Measurements from ENCODE around the gene SPDYE4. TPM values are rescaled to one million over a fixed set of nuclear protein-coding genes. Genes with fewer than 3 reads are reported as not detected.
A peak's percentile ranks its signal among the peaks of the same experiment; 100 is the strongest.

Gene SPDYE4
- total RNA-seq, 3 donors from 2014 or later: not detected

DNA sequence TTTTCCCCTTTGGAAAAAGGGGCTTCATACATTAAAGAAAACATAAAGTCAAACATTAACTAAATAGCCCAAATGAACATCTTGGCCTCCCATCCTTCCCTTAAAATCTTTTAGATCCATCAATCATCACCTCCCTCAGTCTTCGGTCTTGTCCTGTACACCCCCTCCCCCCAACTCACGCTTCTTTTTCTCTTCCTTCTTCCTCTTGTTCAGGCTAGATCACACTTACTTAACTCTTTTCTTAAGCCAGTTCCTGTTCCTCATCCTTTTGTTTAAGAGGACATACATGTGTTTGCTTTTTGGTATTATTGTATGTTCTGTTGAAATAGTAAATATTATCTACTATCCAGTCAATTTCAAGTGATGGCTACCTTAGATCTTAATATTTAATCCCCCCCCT is 35.3 kb upstream of the SPDYE4 start:
- H3K4me3 Mint-ChIP-seq: no peak overlapping the region
- H3K27me3 Mint-ChIP-seq (ENCODE audit: low read depth): peaks cover 4% of the 10 kb centered on the region
- H3K36me3 Mint-ChIP-seq (ENCODE audit: insufficient read depth): no peaks in the 10 kb centered on the region
- no peaks in the 10 kb centered on the region for H3K4me1 Mint-ChIP-seq (ENCODE audit: low read depth)
- H3K9me3 Mint-ChIP-seq: peaks cover 3% of the 10 kb centered on the region
- ATAC-seq (no peak), DNase-seq (no peak)

DNA sequence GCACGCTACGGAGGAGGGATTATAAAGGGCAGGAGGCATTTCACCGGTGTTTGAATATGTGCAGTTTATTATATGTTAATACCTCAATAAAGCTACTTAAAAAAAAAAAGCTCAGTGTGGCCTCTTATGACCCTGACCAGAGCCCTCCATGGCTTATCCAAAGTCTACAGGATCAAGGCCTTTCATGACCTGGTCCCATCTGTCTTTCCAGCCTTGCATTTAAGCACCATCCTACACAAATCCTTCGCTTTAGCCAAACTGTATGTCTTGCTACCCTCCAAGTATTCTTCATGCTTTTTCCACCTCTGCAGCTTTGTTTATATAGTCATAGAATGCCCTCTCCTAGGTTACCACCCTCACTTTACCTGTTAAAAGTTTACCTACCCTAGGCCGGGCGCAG is 34.3 kb upstream of the SPDYE4 start:
- H3K36me3 Mint-ChIP-seq (ENCODE audit: insufficient read depth): no peaks in the 10 kb centered on the region
- ATAC-seq (no peak), DNase-seq (no peak)
- no peak overlapping the region for H3K4me3 Mint-ChIP-seq
- H3K27me3 Mint-ChIP-seq (ENCODE audit: low read depth): peaks cover 4% of the 10 kb centered on the region
- no peaks in the 10 kb centered on the region for H3K4me1 Mint-ChIP-seq (ENCODE audit: low read depth)
- H3K9me3 Mint-ChIP-seq: peaks cover 3% of the 10 kb centered on the region

DNA sequence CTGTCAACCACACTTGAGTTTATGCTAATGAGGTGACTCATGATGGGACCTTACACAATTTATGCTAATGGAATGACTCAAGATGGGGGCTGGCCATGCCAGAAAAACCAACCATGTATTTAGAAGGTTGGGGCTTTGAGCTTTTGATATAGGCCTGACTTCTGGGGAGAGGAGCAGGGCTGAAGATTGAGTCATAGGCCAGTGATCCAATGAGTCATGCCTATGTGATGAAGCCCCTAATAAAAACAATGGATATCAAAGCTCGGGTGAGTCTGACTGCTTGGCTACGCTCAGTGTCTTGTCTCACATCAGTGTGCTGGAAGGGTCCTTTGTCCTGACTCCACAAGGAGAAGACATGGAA is 33.5 kb upstream of the SPDYE4 start:
- ATAC-seq (peak; percentile 55 to 66), DNase-seq (no peak)
- H3K9me3 Mint-ChIP-seq: peaks cover 3% of the 10 kb centered on the region
- no peaks in the 10 kb centered on the region for H3K36me3 Mint-ChIP-seq (ENCODE audit: insufficient read depth)
- no peak overlapping the region for H3K4me3 Mint-ChIP-seq
- H3K27me3 Mint-ChIP-seq (ENCODE audit: low read depth): peaks cover 4% of the 10 kb centered on the region
- no peaks in the 10 kb centered on the region for H3K4me1 Mint-ChIP-seq (ENCODE audit: low read depth)

DNA sequence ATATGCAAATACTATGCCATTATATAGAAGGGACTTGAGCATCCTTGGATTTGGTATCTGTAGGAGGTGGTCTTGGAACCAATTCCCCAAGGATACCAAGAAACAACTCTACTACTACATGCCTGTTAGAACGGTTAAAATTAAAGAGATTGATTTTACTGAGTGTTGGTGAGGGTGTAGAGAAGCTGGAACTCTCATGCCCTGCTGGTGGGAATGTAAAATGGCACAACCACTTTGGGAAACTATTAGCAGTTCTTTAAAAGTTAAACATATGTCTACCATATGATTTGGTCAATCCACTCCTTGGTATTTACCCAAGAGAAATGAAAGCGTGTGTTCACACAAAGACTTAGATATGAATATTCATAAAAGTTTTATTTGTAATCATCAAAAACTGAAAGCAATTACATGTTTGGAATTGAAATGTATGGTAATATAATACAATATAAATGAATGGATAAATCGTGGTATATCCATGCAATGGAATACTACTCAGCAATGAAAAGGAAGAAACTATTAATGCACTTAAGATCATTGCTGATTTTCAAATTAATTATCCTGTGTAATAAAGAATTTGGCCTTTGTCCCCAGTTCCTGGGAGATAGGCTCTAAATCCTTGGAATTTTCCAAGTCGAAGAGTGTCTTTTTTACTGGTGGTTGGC is 33.0 kb upstream of the SPDYE4 start:
- DNase-seq (no peak), ATAC-seq (no peak)
- Mint-ChIP-seq H3K27me3 (ENCODE audit: low read depth) (peaks cover 4% of the 10 kb centered on the region), H3K9me3 (peaks cover 3% of the 10 kb centered on the region), H3K4me3 (no peak overlapping the region), H3K36me3 (ENCODE audit: insufficient read depth) (no peaks in the 10 kb centered on the region), H3K4me1 (ENCODE audit: low read depth) (no peaks in the 10 kb centered on the region)

DNA sequence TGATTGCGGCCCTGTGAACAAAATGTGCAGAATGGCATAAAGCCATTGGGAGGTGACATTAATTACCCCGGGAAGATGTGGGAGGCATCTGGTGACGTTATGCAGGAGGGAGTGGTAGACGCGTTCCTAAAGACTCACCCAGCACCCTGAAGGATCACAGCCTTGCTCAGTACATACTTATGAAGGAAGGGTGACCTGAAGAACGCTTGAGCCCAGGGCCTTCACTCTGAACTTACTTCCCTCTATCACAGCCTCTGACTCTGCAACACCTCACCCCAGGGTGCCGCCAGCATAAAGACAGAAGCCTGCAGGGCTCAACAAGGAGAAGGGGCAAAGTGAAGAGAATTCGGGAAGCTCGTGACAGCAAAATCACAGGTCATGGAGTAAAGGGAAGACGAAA is 31.4 kb upstream of the SPDYE4 start:
- H3K9me3 Mint-ChIP-seq: peaks cover 3% of the 10 kb centered on the region
- no peak for ATAC-seq
- no peaks in the 10 kb centered on the region for H3K36me3 Mint-ChIP-seq (ENCODE audit: insufficient read depth)

DNA sequence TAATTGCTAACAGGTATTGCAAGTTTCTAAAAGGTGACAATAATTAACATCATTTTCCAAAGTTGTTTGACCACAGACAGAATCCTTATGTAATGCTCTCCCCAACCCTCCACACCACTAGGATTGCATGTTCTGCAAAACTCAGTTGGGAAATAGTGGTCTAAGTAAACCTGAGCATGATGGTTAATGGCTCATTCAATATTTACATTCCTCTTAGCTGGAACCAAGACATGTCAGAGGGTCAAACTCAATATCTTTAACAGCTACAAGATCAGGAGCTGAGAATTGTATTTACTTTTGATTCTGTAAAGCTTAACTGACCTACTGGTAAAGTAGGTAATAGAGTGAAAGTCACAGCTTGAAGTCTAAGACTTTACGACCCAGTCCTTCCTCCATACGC is 30.7 kb upstream of the SPDYE4 start:
- Mint-ChIP-seq H3K4me1 (ENCODE audit: low read depth) (no peaks in the 10 kb centered on the region), H3K4me3 (no peak overlapping the region), H3K9me3 (peaks cover 3% of the 10 kb centered on the region), H3K36me3 (ENCODE audit: insufficient read depth) (no peaks in the 10 kb centered on the region), H3K27me3 (ENCODE audit: low read depth) (peaks cover 4% of the 10 kb centered on the region)
- ATAC-seq (no peak), DNase-seq (no peak)

More for the DNA sequence above, 31.4 kb upstream of the SPDYE4 start:
- H3K4me1 Mint-ChIP-seq (ENCODE audit: low read depth): no peaks in the 10 kb centered on the region
- no peak for DNase-seq
- H3K27me3 Mint-ChIP-seq (ENCODE audit: low read depth): peaks cover 4% of the 10 kb centered on the region
- H3K4me3 Mint-ChIP-seq: no peak overlapping the region

DNA sequence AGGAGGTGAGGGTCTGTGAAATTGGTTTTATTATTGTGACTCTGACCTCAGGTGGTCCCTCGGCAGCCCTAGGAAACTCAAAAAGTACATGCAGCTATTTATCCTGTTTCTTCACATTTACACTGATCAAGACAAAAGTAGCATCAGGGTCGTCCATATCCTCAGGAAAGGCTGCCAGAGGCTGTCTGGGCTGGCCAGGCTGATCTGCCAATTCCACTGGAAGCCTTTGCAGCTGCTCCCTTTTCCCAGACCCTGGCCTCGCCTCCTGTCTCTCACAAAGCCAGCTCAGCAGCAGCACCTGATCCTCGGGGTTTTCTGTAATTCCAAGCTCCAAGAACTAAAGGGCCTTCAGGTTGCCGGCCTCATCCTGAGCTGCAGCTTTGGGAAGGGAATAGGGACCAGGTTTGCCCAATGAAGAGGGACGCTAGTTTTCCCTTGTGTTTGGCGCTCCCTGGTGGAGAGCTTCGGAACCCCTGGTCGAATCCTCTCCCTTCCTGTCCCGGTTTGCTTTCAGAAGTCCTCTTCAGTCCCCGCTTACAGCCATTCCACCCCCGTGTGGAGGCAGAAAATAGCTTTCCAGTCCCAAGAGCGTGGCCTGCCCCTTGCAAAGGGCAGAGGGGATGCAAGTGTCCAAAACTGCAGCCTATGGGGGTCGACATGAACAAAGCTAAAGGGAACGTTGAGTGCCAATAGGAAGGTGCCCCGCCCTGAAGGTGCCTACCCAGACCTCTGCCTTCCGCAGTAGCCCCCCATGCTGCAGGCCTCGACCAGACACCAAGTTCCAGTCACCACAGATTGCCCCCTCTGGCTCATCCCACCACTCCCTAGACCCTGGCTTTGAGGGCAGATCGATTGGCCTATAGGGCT is 27.4 kb upstream of the SPDYE4 start:
- peaks cover 4% of the 10 kb centered on the region for H3K27me3 Mint-ChIP-seq (ENCODE audit: low read depth)
- H3K4me1 Mint-ChIP-seq (ENCODE audit: low read depth): no peaks in the 10 kb centered on the region
- no peaks in the 10 kb centered on the region for H3K9me3 Mint-ChIP-seq
- no peaks in the 10 kb centered on the region for H3K36me3 Mint-ChIP-seq (ENCODE audit: insufficient read depth)
- DNase-seq (peak; percentile 58), ATAC-seq (peak; percentile 62 to 74)
- no peak overlapping the region for H3K4me3 Mint-ChIP-seq

DNA sequence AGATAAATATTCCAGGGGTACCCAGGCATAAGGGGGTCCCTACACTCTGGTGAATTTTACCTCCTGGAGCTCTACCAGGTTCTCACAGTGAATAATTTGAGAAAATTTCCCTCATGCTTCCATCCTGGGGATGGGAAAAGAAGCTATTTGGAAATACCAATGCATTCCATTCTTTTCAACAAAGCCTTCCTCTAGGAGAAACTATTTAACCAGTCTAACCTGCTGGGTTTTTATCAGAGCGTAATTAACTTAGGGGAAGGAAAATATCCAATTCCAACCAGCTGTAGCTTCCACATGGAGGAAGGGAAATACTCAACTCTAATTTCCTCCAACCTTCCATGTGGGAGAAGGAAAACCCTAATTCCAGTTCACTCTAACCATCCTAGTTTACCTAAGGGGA is 23.8 kb upstream of the SPDYE4 start:
- ATAC-seq: no peak
- no peak for DNase-seq
- H3K36me3 Mint-ChIP-seq (ENCODE audit: insufficient read depth): no peaks in the 10 kb centered on the region
- H3K4me1 Mint-ChIP-seq (ENCODE audit: low read depth): no peaks in the 10 kb centered on the region
- H3K27me3 Mint-ChIP-seq (ENCODE audit: low read depth): no peaks in the 10 kb centered on the region
- H3K4me3 Mint-ChIP-seq: no peak overlapping the region
- H3K9me3 Mint-ChIP-seq: no peaks in the 10 kb centered on the region

DNA sequence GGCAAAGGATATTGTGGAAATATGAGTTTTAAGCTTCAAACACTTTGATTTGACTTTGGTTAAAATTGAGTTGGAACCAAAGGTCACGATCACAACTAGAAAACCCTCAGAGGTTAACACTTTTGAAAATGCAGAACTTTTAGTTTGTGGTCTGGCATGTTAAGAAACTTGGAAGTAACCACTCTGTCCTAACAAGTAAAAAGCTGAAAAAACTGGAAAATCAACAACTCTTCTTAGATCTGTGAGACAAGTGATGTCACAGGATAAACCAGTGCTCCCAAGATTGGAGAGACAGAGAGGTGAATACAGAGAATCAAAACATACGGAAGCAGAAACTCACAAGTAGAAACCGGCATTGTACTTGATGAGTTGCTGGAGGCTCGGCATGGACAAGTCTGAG is 23.4 kb upstream of the SPDYE4 start:
- H3K27me3 Mint-ChIP-seq (ENCODE audit: low read depth): no peaks in the 10 kb centered on the region
- DNase-seq (no peak), ATAC-seq (no peak)
- no peaks in the 10 kb centered on the region for H3K36me3 Mint-ChIP-seq (ENCODE audit: insufficient read depth)
- H3K9me3 Mint-ChIP-seq: no peaks in the 10 kb centered on the region
- H3K4me3 Mint-ChIP-seq: no peak overlapping the region
- no peaks in the 10 kb centered on the region for H3K4me1 Mint-ChIP-seq (ENCODE audit: low read depth)

DNA sequence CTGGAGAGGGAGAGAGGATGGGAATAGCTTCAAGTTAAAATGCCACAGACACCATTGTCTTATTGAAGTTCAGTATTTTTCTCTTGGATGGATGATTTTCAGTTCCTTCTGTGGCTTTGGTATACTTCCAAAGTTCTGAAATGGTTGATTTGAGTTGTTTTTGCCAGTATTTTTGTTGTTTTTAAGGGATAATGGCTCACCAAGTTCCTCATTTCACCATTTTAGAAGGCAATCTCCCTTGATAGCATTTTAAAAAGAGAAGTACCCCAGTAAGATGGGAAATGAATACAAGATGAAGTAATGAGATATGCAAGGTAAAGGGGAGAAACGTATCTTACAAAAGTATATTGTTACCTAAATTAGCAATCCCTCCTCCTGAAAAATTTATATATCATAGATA is 18.5 kb upstream of the SPDYE4 start:
- Mint-ChIP-seq H3K4me1 (ENCODE audit: low read depth) (no peaks in the 10 kb centered on the region), H3K27me3 (ENCODE audit: low read depth) (peaks cover 22% of the 10 kb centered on the region), H3K4me3 (no peak overlapping the region), H3K36me3 (ENCODE audit: insufficient read depth) (no peaks in the 10 kb centered on the region), H3K9me3 (peaks cover 8% of the 10 kb centered on the region)
- DNase-seq: no peak
- no peak for ATAC-seq

DNA sequence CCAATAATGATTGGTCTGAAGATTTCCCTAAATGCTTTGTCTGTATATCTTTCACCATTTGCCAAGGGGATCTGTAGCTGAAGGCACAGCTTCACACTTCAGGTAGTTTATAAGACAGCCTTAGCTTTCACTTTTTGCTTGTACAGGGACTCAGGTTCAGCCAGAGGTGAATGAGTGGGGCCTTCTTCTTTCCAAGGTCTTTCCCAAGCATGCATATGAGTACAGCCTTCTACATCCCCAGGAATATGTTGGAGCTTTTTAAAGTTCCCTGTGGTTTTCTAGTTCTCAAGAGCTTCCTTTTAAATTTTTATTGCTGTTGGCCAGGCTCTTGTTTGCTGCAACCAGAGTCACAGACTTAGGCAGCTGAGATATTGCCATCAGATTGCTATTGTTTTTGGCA is 17.9 kb upstream of the SPDYE4 start:
- H3K4me1 Mint-ChIP-seq (ENCODE audit: low read depth): no peaks in the 10 kb centered on the region
- H3K36me3 Mint-ChIP-seq (ENCODE audit: insufficient read depth): no peaks in the 10 kb centered on the region
- peaks cover 8% of the 10 kb centered on the region for H3K9me3 Mint-ChIP-seq
- ATAC-seq (no peak), DNase-seq (no peak)
- peaks cover 22% of the 10 kb centered on the region for H3K27me3 Mint-ChIP-seq (ENCODE audit: low read depth)
- H3K4me3 Mint-ChIP-seq: no peak overlapping the region

DNA sequence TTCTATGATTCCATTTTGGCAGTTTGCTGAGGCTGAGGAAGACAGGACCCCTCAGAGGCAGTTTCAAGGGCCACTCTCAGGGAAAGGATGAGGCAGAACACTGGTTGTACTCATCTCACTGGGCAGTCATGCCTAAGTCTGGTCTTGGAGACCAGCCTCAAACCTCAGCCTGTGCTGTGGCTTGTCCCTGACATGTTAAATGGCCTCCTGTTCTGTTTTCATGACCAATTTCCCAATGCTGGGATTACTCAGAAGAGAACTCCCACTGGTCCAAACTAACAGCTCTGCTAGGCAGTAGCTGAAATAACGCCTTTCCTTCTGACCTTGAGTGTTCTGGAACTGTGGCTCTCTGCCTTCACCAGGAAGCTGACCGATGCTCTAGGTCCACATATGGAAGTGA is 8.4 kb upstream of the SPDYE4 start:
- Mint-ChIP-seq H3K27me3 (ENCODE audit: low read depth) (peaks cover 11% of the 10 kb centered on the region), H3K9me3 (peaks cover 6% of the 10 kb centered on the region), H3K4me3 (no peak overlapping the region), H3K4me1 (ENCODE audit: low read depth) (no peaks in the 10 kb centered on the region), H3K36me3 (ENCODE audit: insufficient read depth) (no peaks in the 10 kb centered on the region)
- ATAC-seq (no peak), DNase-seq (no peak)

DNA sequence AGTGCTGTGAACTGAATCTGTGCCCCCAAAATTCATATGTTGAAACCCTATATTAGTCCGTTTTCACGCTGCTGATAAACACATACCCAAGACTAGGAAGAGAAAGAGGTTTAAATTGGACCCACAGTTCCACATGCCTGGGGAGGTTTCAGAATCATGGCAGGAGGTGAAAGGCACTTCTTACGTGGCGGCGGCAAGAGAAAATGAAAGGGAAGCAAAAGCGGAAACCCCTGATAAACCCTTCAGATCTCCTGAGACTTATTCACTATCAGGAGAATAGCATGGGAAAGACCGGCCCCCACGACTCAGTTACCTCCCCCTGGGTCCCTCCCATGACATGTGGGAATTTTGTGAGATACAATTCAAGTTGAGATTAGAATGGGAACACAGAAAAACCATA is 3.7 kb upstream of the SPDYE4 start:
- no peak for ATAC-seq
- no peak overlapping the region for H3K4me3 Mint-ChIP-seq
- peaks cover 7% of the 10 kb centered on the region for H3K9me3 Mint-ChIP-seq
- peaks cover 6% of the 10 kb centered on the region for H3K27me3 Mint-ChIP-seq (ENCODE audit: low read depth)
- H3K4me1 Mint-ChIP-seq (ENCODE audit: low read depth): no peaks in the 10 kb centered on the region
- no peaks in the 10 kb centered on the region for H3K36me3 Mint-ChIP-seq (ENCODE audit: insufficient read depth)
- DNase-seq: no peak

DNA sequence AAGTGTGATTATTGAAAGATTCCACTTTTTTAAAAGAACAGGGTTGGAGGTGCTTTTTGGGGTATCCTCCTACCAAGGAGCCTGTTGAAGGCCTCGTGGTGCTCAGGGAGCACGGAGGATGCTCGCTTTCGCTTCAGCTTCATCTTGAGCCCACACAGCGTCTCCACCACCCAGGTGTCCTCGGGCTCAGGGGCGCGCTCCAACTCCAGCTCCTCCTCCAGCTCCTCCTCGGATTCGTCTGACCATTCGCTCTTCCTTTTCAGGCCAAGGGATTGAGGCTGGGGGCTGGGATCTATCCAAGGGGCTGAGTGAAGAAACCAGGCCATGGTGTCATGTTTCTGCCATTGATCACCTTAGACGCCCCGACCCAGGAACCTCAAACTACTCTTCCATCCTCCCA is 1.2 kb downstream of the SPDYE4 start:
- ATAC-seq (no peak), DNase-seq (no peak)
- H3K4me3 Mint-ChIP-seq: no peak overlapping the region
- peaks cover 5% of the 10 kb centered on the region for H3K9me3 Mint-ChIP-seq
- H3K36me3 Mint-ChIP-seq (ENCODE audit: insufficient read depth): no peaks in the 10 kb centered on the region
- H3K4me1 Mint-ChIP-seq (ENCODE audit: low read depth): no peaks in the 10 kb centered on the region
- peaks cover 18% of the 10 kb centered on the region for H3K27me3 Mint-ChIP-seq (ENCODE audit: low read depth)

DNA sequence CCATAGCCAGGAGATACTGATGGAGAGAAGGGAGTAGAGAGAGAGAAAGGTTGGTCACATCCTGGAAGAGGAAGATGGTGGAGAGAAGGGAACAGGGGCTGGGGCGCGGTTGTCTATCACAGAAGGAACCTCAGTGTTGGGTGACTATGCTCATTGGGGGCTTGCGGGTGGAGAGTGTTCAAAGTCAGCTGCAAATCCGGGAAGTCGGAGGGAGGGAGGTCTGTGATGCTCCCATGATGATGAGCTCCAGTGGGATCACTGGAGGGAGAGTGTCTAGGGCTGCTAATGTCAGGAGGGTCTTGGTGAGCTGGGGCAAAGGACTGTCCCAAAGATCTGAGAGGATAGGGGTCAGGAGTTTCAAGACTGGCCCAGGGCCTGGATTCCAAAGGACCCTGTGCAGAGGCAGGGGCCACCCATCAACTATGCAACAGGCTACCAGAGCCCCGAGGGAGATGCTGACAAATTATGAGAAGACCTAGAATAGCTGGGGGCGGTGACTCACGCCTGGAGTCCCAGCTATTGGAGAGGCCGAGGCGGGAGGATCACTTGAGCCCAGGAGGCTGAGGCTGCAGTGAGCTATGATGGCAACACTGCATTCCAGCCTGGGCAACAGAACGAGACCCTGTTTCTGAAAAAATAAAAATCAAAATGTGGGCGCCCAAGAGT is 2.6 kb downstream of the SPDYE4 start:
- no peak for ATAC-seq
- DNase-seq: no peak
- Mint-ChIP-seq H3K27me3 (ENCODE audit: low read depth) (peaks cover 16% of the 10 kb centered on the region), H3K36me3 (ENCODE audit: insufficient read depth) (no peaks in the 10 kb centered on the region), H3K4me3 (no peak overlapping the region), H3K9me3 (no peaks in the 10 kb centered on the region), H3K4me1 (ENCODE audit: low read depth) (no peaks in the 10 kb centered on the region)
